Measurements from ENCODE around the gene RBMS3. TPM values are rescaled to one million over a fixed set of nuclear protein-coding genes. Genes with fewer than 3 reads are reported as not detected.

The RBMS3 gene
- total RNA-seq, 1 experiment from 2014 or later: 0.42 TPM

- ChIA-PET CTCF (no interaction called here), RAD21 (ENCODE audit: low non-redundant PET in 1 of 2, low total read pairs in 2 of 2, uncharacterized antibody in 2 of 2, unreplicated experiment in 2 of 2) (no interaction called here), POLR2A (no interaction called here)
- no peak for ATAC-seq
- no peak for DNase-seq (ENCODE audit: low read depth, low spot score)
- Histone ChIP-seq H3K27me3 (ENCODE audit: insufficient read depth, low read length) (no peaks in the 10 kb centered on the region), H4K20me1 (ENCODE audit: insufficient read depth) (no peaks in the 10 kb centered on the region), H2AFZ (ENCODE audit: low read depth, low read length, poor library complexity, severe bottlenecking) (no peak overlapping the region), H3K9ac (ENCODE audit: low read length) (no peak overlapping the region), H3K9me2 (ENCODE audit: insufficient read depth) (no peaks in the 10 kb centered on the region), H3K27ac (ENCODE audit: low read depth, low read length) (no peak overlapping the region), H3K79me2 (ENCODE audit: insufficient read depth, low read length) (no peaks in the 10 kb centered on the region), H3K4me1 (ENCODE audit: control insufficient read depth in 1 of 2, insufficient read depth in 2 of 2, low read length in 2 of 2) (no peaks in the 10 kb centered on the region), H3K9me3 (ENCODE audit: control insufficient read depth in 1 of 2, insufficient read depth in 1 of 2, low read depth in 1 of 2, low read length in 2 of 2) (no peaks in the 10 kb centered on the region), H3K36me3 (ENCODE audit: control insufficient read depth in 1 of 2, insufficient read depth in 2 of 2, low read length in 2 of 2) (no peaks in the 10 kb centered on the region), H3K4me3 (replicated peaks in 1 of 2; ENCODE audit: low read depth in 1 of 2, low read length in 2 of 2) (no peak overlapping the region), H3K4me2 (ENCODE audit: low read length) (no peak overlapping the region)
- intact Hi-C loops (cut with micrococcal nuclease): no loop called here
- TF ChIP-seq ZBTB33 (IDR thresholded peaks at IDR 0.05; ENCODE audit: extremely low read depth, insufficient replicate concordance, low read length): no peak
- TF ChIP-seq TCF7L2 (IDR thresholded peaks at IDR 0.05; ENCODE audit: borderline replicate concordance, extremely low read depth, insufficient read depth, insufficient read length): no peak
- no peak for TF ChIP-seq YY1 (IDR thresholded peaks at IDR 0.05; ENCODE audit: extremely low read depth, insufficient replicate concordance, low read depth, low read length)
- TF ChIP-seq SIN3A (IDR thresholded peaks at IDR 0.05; ENCODE audit: low read depth): no peak
- no peak for TF ChIP-seq SP1 (IDR thresholded peaks at IDR 0.05; ENCODE audit: low read depth)
- no peak for TF ChIP-seq EZH2phosphoT487 (IDR thresholded peaks at IDR 0.05; ENCODE audit: borderline replicate concordance)
- TF ChIP-seq REST (IDR thresholded peaks at IDR 0.05; ENCODE audit: low read depth): no peak
- no peak for TF ChIP-seq MAX (IDR thresholded peaks at IDR 0.05)
- no peak for TF ChIP-seq SRF (IDR thresholded peaks at IDR 0.05; ENCODE audit: low read depth)
- TF ChIP-seq FOSL1 (IDR thresholded peaks at IDR 0.05; ENCODE audit: low read depth): no peak
- no peak for TF ChIP-seq POLR2AphosphoS5 (IDR thresholded peaks at IDR 0.05; ENCODE audit: low read depth, low read length)
- no peak for TF ChIP-seq RAD21 (IDR thresholded peaks at IDR 0.05; ENCODE audit: low read depth)
- no TSS peak for BruUV-seq (replicated peaks)
Observed at GRCh38 chr3:29582273-29582672, 301.4 kb downstream of the RBMS3 start.

All from HCT116 (cell line).